Transverse colon (tissue), 4 donors: ENCODE measurements around the gene KCNJ6. TPM values are rescaled to one million over a fixed set of nuclear protein-coding genes. Genes with fewer than 3 reads are reported as not detected.

ENCODE experiments used
- DNase-seq: peaks from one replicate; pipeline ENCODE4 v3.0.0-alpha.2; 2019
- H3K27ac ChIP-seq, 4 donors: fragments of 200-600 bp; sonication (generic); 2 replicates each; pipeline ENCODE4 v1.5.1; 2016 to 2018; ENCODE audit warnings: inconsistent platforms in 4 of 4
- H3K27me3 ChIP-seq: fragments of 200-600 bp; sonication (generic); 2 replicates; pipeline ENCODE4 v1.5.1; 2017; ENCODE audit warnings: inconsistent platforms
- H3K36me3 ChIP-seq, 4 donors: fragments of 200-600 bp; sonication (generic); 2 replicates each; pipeline ENCODE4 v1.5.1; 2017 to 2019; ENCODE audit warnings: inconsistent platforms in 4 of 4
- H3K4me1 ChIP-seq, 4 donors: fragments of 200-600 bp; sonication (generic); 2 replicates each; pipeline ENCODE4 v1.5.1; 2017 to 2020; ENCODE audit warnings: inconsistent platforms in 4 of 4
- H3K4me3 ChIP-seq, 4 donors: fragments of 200-600 bp; sonication (generic); 1 replicate in 1 of 4; 2 replicates in 3 of 4; pipeline versions ENCODE4 v1.5.1 to v1.6.1; 2017 to 2019; ENCODE audit warnings: inconsistent platforms in 4 of 4
- H3K9me3 ChIP-seq, 2 donors: fragments of 200-600 bp; sonication (generic); 2 replicates each; pipeline ENCODE4 v1.5.1; 2017 to 2019; ENCODE audit warnings: inconsistent platforms in 2 of 2
- EP300 ChIP-seq: sonication (generic); formaldehyde crosslinking; IDR thresholded peaks from one replicate; pipeline ENCODE4 v1.6.1; 2017; ENCODE audit warnings: antibody characterized with exemption, low read depth
- POLR2A ChIP-seq: fragments of 450-650 bp; IDR thresholded peaks from one replicate; pipeline ENCODE4 v1.6.1; 2016; ENCODE audit warnings: antibody characterized with exemption, mild to moderate bottlenecking, moderate library complexity
- POLR2AphosphoS5 ChIP-seq, 3 donors: sonication (generic); formaldehyde crosslinking; IDR thresholded peaks; one replicate each; pipeline ENCODE4 v1.6.1; 2016; ENCODE audit warnings: antibody characterized with exemption in 3 of 3
- WGBS, 2 donors: methylation state at CpG; one replicate each; pipeline ENCODE4 v1.1.5; 2018; ENCODE audit warnings: low coverage in 1 of 2; 5-methylcytosine and 5-hydroxymethylcytosine counted together
- in situ Hi-C, 4 donors: fragments of 200-750 bp; cut with MboI; loops; one replicate each; pipeline versions ENCODE4 v1.15.0 to v1.15.1; 2017; ENCODE audit warnings: low sequenced_read_pairs in 3 of 4, low pct_ligation_motif_present in 1 of 4, low pct_unique_long_range_greater_than_20kb in 1 of 4
- intact Hi-C: fragments of 100-400 bp; cut with DNase I; formaldehyde crosslinking; loops from one replicate; pipeline ENCODE4 v1.15.1; 2023; ENCODE audit warnings: low total_unique reads
- total RNA-seq, 4 donors: library from RNA; depleted of rRNA; stranded (reverse); fragments of >200 nt; gene quantifications; one replicate each; pipeline ENCODE4 v1.1.0, GENCODE V29; 2016
- TF ChIP-seq, protein P1 (sequence below), 5 experiments: fragments of 200-600 bp in 3 of 5; fragments of 450-650 bp in 2 of 5; sonication (generic) in 3 of 5; IDR thresholded peaks; 1 replicate in 2 of 5; 2 replicates in 3 of 5; pipeline ENCODE4 v1.5.1; 2016 to 2017; ENCODE audit warnings: antibody characterized with exemption in 5 of 5, inconsistent platforms in 3 of 5, mild to moderate bottlenecking in 2 of 5, moderate library complexity in 1 of 5

Gene KCNJ6
- total RNA-seq, 4 donors from 2014 or later: 0.14 to 0.16 TPM; not detected in 2

DNA sequence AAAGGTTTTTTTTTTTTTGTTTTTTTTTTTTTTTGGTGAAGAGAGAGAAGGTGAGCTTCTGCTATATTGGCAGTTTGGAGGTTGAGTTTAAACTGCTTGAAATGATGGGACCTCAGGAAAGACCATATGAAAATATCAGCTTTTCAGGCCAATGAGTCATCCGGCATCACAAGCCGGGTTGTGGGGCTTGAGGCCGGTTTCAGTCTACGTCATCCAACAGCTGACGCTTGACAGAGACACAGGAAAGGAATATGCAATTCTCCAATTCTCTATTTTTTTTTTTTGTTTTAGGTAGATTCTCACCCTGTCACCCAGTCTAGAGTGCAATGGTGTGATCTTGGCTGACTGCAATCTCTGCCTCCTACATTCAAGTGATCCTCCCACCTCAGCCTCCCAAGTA lies 52.4 kb downstream of the KCNJ6 start:
- TF ChIP-seq, protein P1, sequence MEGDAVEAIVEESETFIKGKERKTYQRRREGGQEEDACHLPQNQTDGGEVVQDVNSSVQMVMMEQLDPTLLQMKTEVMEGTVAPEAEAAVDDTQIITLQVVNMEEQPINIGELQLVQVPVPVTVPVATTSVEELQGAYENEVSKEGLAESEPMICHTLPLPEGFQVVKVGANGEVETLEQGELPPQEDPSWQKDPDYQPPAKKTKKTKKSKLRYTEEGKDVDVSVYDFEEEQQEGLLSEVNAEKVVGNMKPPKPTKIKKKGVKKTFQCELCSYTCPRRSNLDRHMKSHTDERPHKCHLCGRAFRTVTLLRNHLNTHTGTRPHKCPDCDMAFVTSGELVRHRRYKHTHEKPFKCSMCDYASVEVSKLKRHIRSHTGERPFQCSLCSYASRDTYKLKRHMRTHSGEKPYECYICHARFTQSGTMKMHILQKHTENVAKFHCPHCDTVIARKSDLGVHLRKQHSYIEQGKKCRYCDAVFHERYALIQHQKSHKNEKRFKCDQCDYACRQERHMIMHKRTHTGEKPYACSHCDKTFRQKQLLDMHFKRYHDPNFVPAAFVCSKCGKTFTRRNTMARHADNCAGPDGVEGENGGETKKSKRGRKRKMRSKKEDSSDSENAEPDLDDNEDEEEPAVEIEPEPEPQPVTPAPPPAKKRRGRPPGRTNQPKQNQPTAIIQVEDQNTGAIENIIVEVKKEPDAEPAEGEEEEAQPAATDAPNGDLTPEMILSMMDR (IDR thresholded peaks at IDR 0.05): no peak
- TF ChIP-seq POLR2AphosphoS5 (IDR thresholded peaks at IDR 0.05): no peak
- TF ChIP-seq POLR2A: no peak
- no peak for TF ChIP-seq EP300
- intact Hi-C loops: no loop called here
- no peak overlapping the region for H3K4me3 ChIP-seq
- H3K27me3 ChIP-seq: peaks cover 3% of the 10 kb centered on the region
- no peak for DNase-seq
- H3K36me3 ChIP-seq: no peaks in the 10 kb centered on the region
- in situ Hi-C loops: no loop called here
- 60 to 68% methylated on average over 5 of the region's 5 CpGs for WGBS, 2 donors
- no peaks in the 10 kb centered on the region for H3K9me3 ChIP-seq
- H3K27ac ChIP-seq: no peak overlapping the region
- no peaks in the 10 kb centered on the region for H3K4me1 ChIP-seq

DNA sequence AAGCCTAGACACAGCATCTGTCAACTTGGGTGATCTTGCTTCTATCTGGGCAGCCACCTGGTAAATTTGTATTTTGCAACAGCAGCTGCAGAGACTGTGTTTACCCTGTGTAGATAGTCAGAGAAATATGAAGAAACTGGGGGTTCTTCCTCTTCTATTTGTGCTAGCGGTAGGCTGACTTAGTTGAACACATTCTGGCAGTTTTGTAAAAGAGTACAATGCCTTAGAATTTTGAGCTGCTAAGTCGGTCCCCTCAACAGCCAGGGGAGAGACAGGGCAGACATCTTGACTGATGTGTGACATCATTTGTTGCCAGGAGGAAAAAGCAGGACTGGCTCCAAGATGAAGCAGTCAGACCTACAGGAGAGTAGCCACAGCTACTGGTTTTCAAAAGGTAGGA lies 53.7 kb downstream of the KCNJ6 start:
- H3K9me3 ChIP-seq: no peaks in the 10 kb centered on the region
- H3K27me3 ChIP-seq: peaks cover 3% of the 10 kb centered on the region
- no peak overlapping the region for H3K4me3 ChIP-seq
- H3K36me3 ChIP-seq: no peaks in the 10 kb centered on the region
- 40% methylated on average over 2 of the region's 2 CpGs; no CpG with 5 or more reads in 1 of the 2 donors for WGBS, 2 donors
- in situ Hi-C loops: no loop called here
- no peaks in the 10 kb centered on the region for H3K4me1 ChIP-seq
- DNase-seq: no peak
- intact Hi-C loops: no loop called here
- H3K27ac ChIP-seq: no peak overlapping the region
- TF ChIP-seq POLR2AphosphoS5 (IDR thresholded peaks at IDR 0.05) (no peak), POLR2A (no peak), EP300 (no peak)
- TF ChIP-seq, protein P1 (IDR thresholded peaks at IDR 0.05): no peak

DNA sequence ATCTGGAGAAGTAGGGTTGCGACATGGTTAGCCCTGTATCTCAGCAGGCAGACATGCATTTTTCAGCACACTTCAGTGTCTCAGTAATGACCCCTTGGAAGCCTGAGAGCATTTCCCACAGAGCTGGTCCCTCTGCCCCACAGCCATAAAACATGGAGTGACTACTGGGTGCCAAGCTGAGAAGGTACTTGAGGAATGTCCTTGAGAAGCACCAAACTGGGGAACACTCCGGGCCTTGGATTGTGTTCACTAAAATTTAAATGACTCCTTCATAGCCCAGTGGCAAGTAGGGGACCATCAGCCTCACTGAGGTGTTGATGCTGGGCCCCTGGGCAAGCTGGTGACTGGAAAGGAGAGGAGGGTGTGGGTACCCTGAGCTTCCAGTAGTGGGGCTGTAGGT lies 54.7 kb downstream of the KCNJ6 start:
- Histone ChIP-seq H3K27me3 (peaks cover under 1% of the 10 kb centered on the region), H3K27ac (no peak overlapping the region), H3K4me3 (no peak overlapping the region), H3K36me3 (no peaks in the 10 kb centered on the region), H3K4me1 (no peaks in the 10 kb centered on the region), H3K9me3 (no peaks in the 10 kb centered on the region)
- 95% methylated on average over 2 of the region's 2 CpGs; no CpG with 5 or more reads in 1 of the 2 donors for WGBS, 2 donors
- in situ Hi-C loops: no loop called here
- no peak for TF ChIP-seq POLR2A
- TF ChIP-seq, protein P1 (IDR thresholded peaks at IDR 0.05): no peak
- no peak for DNase-seq
- intact Hi-C loops: no loop called here

DNA sequence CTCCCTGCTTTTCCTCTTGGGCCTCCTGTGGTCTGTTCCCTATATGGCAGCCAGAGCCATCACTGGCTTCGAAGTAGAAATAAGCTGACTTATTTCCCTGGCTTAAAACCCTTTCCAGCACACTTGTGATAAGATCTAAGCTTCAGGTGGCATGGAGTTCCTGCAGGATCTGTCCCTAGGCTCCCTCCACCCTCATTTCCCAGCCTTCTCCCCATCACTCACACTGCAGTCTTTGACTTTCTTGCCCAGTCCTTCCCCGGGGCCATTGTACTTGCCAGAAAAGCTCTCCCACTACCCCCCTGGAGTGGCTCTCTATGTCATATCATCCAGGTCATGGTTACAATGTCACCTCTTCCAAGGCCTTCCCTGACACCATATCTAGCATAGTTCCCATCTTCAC lies 55.8 kb downstream of the KCNJ6 start:
- in situ Hi-C loops (no loop called here), intact Hi-C loops (no loop called here)
- H3K27me3 ChIP-seq: peaks cover 3% of the 10 kb centered on the region
- H3K9me3 ChIP-seq: no peaks in the 10 kb centered on the region
- TF ChIP-seq POLR2AphosphoS5 (IDR thresholded peaks at IDR 0.05): no peak
- TF ChIP-seq, protein P1 (IDR thresholded peaks at IDR 0.05): no peak
- TF ChIP-seq POLR2A: no peak
- TF ChIP-seq EP300: no peak
- no peak for DNase-seq
- H3K36me3 ChIP-seq: no peaks in the 10 kb centered on the region
- whole genome bisulfite sequencing, 2 donors: 54% methylated on average over 2 of the region's 2 CpGs; no CpG with 5 or more reads in 1 of the 2 donors
- H3K27ac ChIP-seq: no peak overlapping the region
- H3K4me1 ChIP-seq: no peaks in the 10 kb centered on the region
- no peak overlapping the region for H3K4me3 ChIP-seq
